Endothelial cell of umbilical vein (primary cell): ENCODE measurements around the gene ESPNL. TPM values are rescaled to one million over a fixed set of nuclear protein-coding genes. Genes with fewer than 3 reads are reported as not detected.

Source experiments
- BruUV-seq: library from RNA; stranded (reverse); fragments of 400-500 nt; replicated peaks from 2 replicates; lab custom pipeline; 2021; lab: Mats Ljungman, UMichigan
- CTCF ChIA-PET: fragments of 300-600, 350-600 bp; sonication (Branson Sonifier 250); formaldehyde crosslinking; loops from one replicate; lab custom pipeline; 2021; ENCODE audit warnings: antibody characterized with exemption, inconsistent platforms; lab: Charles Lee
- POLR2A ChIA-PET: fragments of 300-600, 350-600 bp; sonication (Branson Sonifier 250); formaldehyde crosslinking; loops from one replicate; lab custom pipeline; 2021; ENCODE audit warnings: antibody characterized with exemption, inconsistent platforms; lab: Charles Lee
- DNase-seq: peaks from one replicate; pipeline ENCODE4 v3.0.0-alpha.2; 2011; ENCODE audit warnings: low read depth, low spot score
- FAIRE-seq: peaks from 2 replicates; lab custom pipeline; 2011; peaks lifted over from hg19 to GRCh38; lab: Jason Lieb, UNC
- H2AFZ ChIP-seq: 2 replicates; pipeline ENCODE4 v1.6.0; 2012; ENCODE audit warnings: low read depth, low read length, control low read depth, inconsistent platforms
- H3K27ac ChIP-seq: 2 replicates; pipeline ENCODE4 v1.5.1; 2011; ENCODE audit warnings: low read depth, mild to moderate bottlenecking, control low read depth, low read length, moderate library complexity; ENCODE audit not compliant: insufficient read depth
- H3K27me3 ChIP-seq, 2 experiments: 2 replicates each; pipeline versions ENCODE4 v1.6.0 to v1.6.1; 2011; ENCODE audit warnings: low read length in 2 of 2, mixed read lengths in 1 of 2; ENCODE audit not compliant: control insufficient read depth in 2 of 2, insufficient read depth in 2 of 2
- H3K36me3 ChIP-seq, 2 experiments: 2 replicates in 1 of 2; 3 replicates in 1 of 2; pipeline ENCODE4 v1.5.1; 2011; ENCODE audit warnings: low read length in 2 of 2, mild to moderate bottlenecking in 1 of 2, moderate library complexity in 1 of 2; ENCODE audit not compliant: control insufficient read depth in 2 of 2, insufficient read depth in 2 of 2; ENCODE audit errors: extremely low read depth in 1 of 2
- H3K4me1 ChIP-seq: 3 replicates; pipeline ENCODE4 v1.5.1; 2011; ENCODE audit warnings: mild to moderate bottlenecking, low read length; ENCODE audit not compliant: control insufficient read depth, insufficient read depth; ENCODE audit errors: extremely low read depth
- H3K4me2 ChIP-seq: 2 replicates; pipeline ENCODE4 v1.6.1; 2011; ENCODE audit warnings: low read length, control low read depth, mixed read lengths; ENCODE audit not compliant: insufficient read depth
- H3K4me3 ChIP-seq, 3 experiments: fragments of 200-600 bp in 1 of 3; sonication (generic), shearing (Covaris generic) in 1 of 3; replicated peaks in 1 of 3; 2 replicates each; pipeline ENCODE4 v1.5.1; 2011 to 2016; ENCODE audit warnings: control low read depth in 3 of 3, low read length in 3 of 3, mild to moderate bottlenecking in 2 of 3, inconsistent platforms in 1 of 3, low read depth in 1 of 3, moderate library complexity in 1 of 3; ENCODE audit not compliant: insufficient read depth in 1 of 3
- H3K79me2 ChIP-seq: 2 replicates; pipeline ENCODE4 v1.6.0; 2012; ENCODE audit warnings: low read length, inconsistent platforms; ENCODE audit not compliant: control insufficient read depth, insufficient read depth
- H3K9ac ChIP-seq: replicated peaks from 2 replicates; pipeline ENCODE3; 2011; ENCODE audit warnings: low read length, control low read depth; ENCODE audit not compliant: insufficient read depth; ENCODE audit errors: extremely low read depth
- H3K9me1 ChIP-seq: replicated peaks from 3 replicates; pipeline ENCODE4 v1.6.0; 2011; ENCODE audit warnings: mild to moderate bottlenecking, low read length; ENCODE audit not compliant: control insufficient read depth, insufficient read depth; ENCODE audit errors: extremely low read depth
- H3K9me3 ChIP-seq: replicated peaks from 2 replicates; pipeline ENCODE4 v1.5.1; 2012; ENCODE audit warnings: low read length, inconsistent platforms; ENCODE audit not compliant: control insufficient read depth, insufficient read depth
- H4K20me1 ChIP-seq: replicated peaks from 2 replicates; pipeline ENCODE3; 2011; ENCODE audit warnings: mild to moderate bottlenecking, low read length; ENCODE audit not compliant: control insufficient read depth, insufficient read depth; ENCODE audit errors: extremely low read depth
- EZH2 ChIP-seq: IDR thresholded peaks from 2 replicates; pipeline ENCODE4 v1.6.1; 2012; ENCODE audit warnings: borderline replicate concordance, low read depth, mild to moderate bottlenecking, moderate library complexity, low read length, inconsistent platforms; ENCODE audit not compliant: severe bottlenecking
- FOS ChIP-seq: IDR thresholded peaks from 2 replicates; pipeline ENCODE4 v1.6.1; 2011; ENCODE audit warnings: mild to moderate bottlenecking, low read length, moderate library complexity, borderline replicate concordance; ENCODE audit not compliant: insufficient read depth
- GATA2 ChIP-seq: IDR thresholded peaks from 2 replicates; pipeline ENCODE4 v1.7.0; 2011; ENCODE audit warnings: low read depth, mild to moderate bottlenecking, moderate library complexity, mixed read lengths, low read length; ENCODE audit not compliant: insufficient read length, insufficient read depth
- JUN ChIP-seq: IDR thresholded peaks from 2 replicates; pipeline ENCODE4 v1.6.1; 2011; ENCODE audit warnings: borderline replicate concordance, low read depth; ENCODE audit not compliant: insufficient read length, insufficient read depth
- MYC ChIP-seq: IDR thresholded peaks from one replicate; pipeline ENCODE4 v1.6.1; 2011; ENCODE audit warnings: mild to moderate bottlenecking, low read depth, low read length
- POLR2A ChIP-seq: IDR thresholded peaks from 2 replicates; pipeline ENCODE4 v1.6.1; 2012; ENCODE audit warnings: low read depth, mild to moderate bottlenecking, control low read depth, low read length
- POLR2AphosphoS5 ChIP-seq: IDR thresholded peaks from 2 replicates; pipeline ENCODE4 v1.6.1; 2012; ENCODE audit warnings: low read depth, mild to moderate bottlenecking, control low read depth, low read length, moderate library complexity; ENCODE audit not compliant: insufficient read depth
- dilution Hi-C: fragments of 300-500 bp; cut with MboI; formaldehyde crosslinking; loops from one replicate; pipeline ENCODE4 v1.15.0; 2019; ENCODE audit warnings: low sequenced_read_pairs; ENCODE audit not compliant: extremely low pct_ligation_motif_present
- intact Hi-C: fragments of 100-400 bp; cut with micrococcal nuclease; formaldehyde crosslinking; loops from one replicate; pipeline ENCODE4 v1.10.0; 2022
- polyA plus RNA-seq, 4 experiments: library from polyadenylated mRNA; depleted of rRNA in 3 of 4; stranded (reverse) in 3 of 4; unstranded in 1 of 4; fragments of >200 nt; gene quantifications; 2 replicates each; pipeline versions ENCODE4 v1.2.1 to v1.2.3, GENCODE V29; 2011 to 2012; ENCODE audit warnings: missing spikeins in 1 of 4
- total RNA-seq: library from RNA; stranded (reverse); gene quantifications from 2 replicates; pipeline ENCODE4 v1.2.3, GENCODE V29; 2021
- TF ChIP-seq, protein P1 (sequence below): IDR thresholded peaks from 2 replicates; pipeline ENCODE4 v1.6.1; 2011; ENCODE audit not compliant: insufficient read depth, insufficient read length
- TF ChIP-seq, protein P2 (sequence below), 2 donors: IDR thresholded peaks; 1 replicate in 1 of 2; 2 replicates in 1 of 2; pipeline ENCODE4 v1.5.1; 2011; ENCODE audit warnings: low read length in 2 of 2, mild to moderate bottlenecking in 2 of 2, moderate library complexity in 2 of 2, control low read depth in 1 of 2, inconsistent platforms in 1 of 2, low read depth in 1 of 2; ENCODE audit not compliant: insufficient read depth in 1 of 2; ENCODE audit errors: extremely low read depth in 1 of 2

The ESPNL gene
- total and polyA plus RNA-seq, 2 donors (not counting 3 experiments of a cell fraction or from before 2014, with no cell fraction given), result not detected

DNA sequence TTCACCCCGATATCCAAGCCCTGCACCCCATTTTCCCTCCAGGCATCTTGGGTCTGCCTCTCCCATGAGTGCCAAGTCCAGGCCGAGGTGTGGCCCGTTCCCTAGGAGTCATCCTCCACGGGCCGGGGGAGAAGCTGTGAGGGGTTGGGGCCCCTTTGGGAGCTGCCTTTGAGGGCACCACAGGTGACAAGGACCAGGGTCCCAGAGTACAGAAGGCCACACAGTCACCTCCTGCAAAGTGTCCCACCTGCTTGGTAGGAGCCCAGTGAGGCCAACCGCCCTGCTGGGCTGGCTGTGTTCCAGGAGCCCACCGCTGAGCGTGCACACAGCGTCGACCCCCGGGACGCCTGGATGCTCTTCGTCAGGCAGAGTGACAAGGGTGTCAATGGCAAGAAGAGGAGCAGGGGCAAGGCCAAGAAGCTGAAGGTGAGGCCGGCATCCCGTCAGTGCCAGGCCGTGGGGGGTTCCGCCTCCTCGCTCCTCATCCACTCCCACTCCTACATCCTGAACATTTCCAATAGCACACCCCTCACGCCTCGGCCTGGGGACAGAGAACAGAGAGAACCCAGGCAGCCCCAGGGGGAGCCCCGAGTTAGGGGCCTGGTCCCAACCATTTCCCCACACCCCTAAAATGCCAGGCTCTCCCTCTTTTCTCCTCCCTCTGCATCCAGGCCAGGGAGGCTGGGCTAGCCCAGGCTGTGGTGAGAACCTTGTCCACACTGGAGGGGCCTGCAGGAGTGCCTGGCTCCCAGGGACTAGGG is 61.3 kb downstream of the ESPNL start:
- Histone ChIP-seq H4K20me1 (no peaks in the 10 kb centered on the region), H3K79me2 (no peaks in the 10 kb centered on the region), H3K4me1 (no peaks in the 10 kb centered on the region), H3K27ac (no peak overlapping the region), H3K36me3 (no peaks in the 10 kb centered on the region), H3K9me3 (no peaks in the 10 kb centered on the region), H3K9me1 (no peaks in the 10 kb centered on the region), H3K4me3 (no peak overlapping the region), H3K9ac (no peak overlapping the region), H2AFZ (no peak overlapping the region), H3K27me3 (peaks cover 4 to 13% of the 10 kb centered on the region in 2 experiments), H3K4me2 (no peak overlapping the region)
- TF ChIP-seq FOS (no peak), JUN (no peak), POLR2A (no peak), GATA2 (no peak), POLR2AphosphoS5 (no peak), MYC (no peak), EZH2 (no peak)
- TF ChIP-seq, protein P1, sequence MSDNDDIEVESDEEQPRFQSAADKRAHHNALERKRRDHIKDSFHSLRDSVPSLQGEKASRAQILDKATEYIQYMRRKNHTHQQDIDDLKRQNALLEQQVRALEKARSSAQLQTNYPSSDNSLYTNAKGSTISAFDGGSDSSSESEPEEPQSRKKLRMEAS, result no peak
- TF ChIP-seq, protein P2, sequence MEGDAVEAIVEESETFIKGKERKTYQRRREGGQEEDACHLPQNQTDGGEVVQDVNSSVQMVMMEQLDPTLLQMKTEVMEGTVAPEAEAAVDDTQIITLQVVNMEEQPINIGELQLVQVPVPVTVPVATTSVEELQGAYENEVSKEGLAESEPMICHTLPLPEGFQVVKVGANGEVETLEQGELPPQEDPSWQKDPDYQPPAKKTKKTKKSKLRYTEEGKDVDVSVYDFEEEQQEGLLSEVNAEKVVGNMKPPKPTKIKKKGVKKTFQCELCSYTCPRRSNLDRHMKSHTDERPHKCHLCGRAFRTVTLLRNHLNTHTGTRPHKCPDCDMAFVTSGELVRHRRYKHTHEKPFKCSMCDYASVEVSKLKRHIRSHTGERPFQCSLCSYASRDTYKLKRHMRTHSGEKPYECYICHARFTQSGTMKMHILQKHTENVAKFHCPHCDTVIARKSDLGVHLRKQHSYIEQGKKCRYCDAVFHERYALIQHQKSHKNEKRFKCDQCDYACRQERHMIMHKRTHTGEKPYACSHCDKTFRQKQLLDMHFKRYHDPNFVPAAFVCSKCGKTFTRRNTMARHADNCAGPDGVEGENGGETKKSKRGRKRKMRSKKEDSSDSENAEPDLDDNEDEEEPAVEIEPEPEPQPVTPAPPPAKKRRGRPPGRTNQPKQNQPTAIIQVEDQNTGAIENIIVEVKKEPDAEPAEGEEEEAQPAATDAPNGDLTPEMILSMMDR (IDR thresholded peaks at IDR 0.05; ENCODE audit: extremely low read depth in 1 of 2, insufficient read depth in 1 of 2, low read depth in 1 of 2, low read length in 2 of 2), result no peak
- FAIRE-seq (no peak), DNase-seq (no peak)
- no TSS peak for BruUV-seq
- CTCF ChIA-PET, result interaction anchor here (1.2 to 3.2 kb wide), 3 partner anchors 8 to 303 kb away, joined by 4 to 35 read pairs (median 13); no protein-coding TSS in a partner anchor
- POLR2A ChIA-PET, result no interaction called here
- intact Hi-C loops, result no loop called here
- dilution Hi-C loops, result no loop called here
